SK-N-MC (cell line): ENCODE measurements around the gene G6PC1.

Experiments
- EZH2 ChIP-seq: fragments of 200-600 bp; sonication (generic); IDR thresholded peaks from one replicate; pipeline ENCODE4 v1.6.1; 2017; ENCODE audit warnings: antibody characterized with exemption
- FOXP2 ChIP-seq: optimal IDR thresholded peaks from 2 replicates; pipeline ENCODE3; 2011; ENCODE audit warnings: mild to moderate bottlenecking, moderate library complexity; ENCODE audit not compliant: insufficient read depth; ENCODE audit errors: extremely low read length, control extremely low read depth
- POLR2AphosphoS5 ChIP-seq: IDR thresholded peaks from 2 replicates; pipeline ENCODE4 v1.6.1; 2012; ENCODE audit warnings: mild to moderate bottlenecking, low read depth, low read length, borderline replicate concordance

DNA sequence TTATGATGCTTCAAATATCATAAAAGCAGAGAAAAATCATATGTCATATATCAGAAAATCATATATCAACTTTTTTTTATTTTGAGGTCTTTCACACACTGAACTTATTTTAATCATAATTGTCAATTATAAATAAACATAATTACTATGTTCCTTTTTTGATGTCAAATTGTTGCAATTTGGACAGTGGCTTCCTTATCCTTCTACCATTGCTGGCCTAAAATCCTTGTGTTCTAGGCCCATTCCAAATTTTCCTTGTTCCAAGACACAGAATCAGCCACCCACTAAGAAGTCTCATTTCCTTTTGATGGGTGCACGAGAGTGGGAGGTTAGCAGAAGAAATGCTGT, 28.9 kb downstream of the G6PC1 start:
- TF ChIP-seq EZH2, result no peak
- no peak for TF ChIP-seq POLR2AphosphoS5
- TF ChIP-seq FOXP2, result no peak
